Fibroblast of lung (primary cell): ENCODE measurements around the gene TNKS2.
"Not testable (repeated sequence)": the region's sequence is repeated elsewhere in the genome, so short reads cannot be mapped to it uniquely, and the experiment has no call there.

Experiments
- EZH2 ChIP-seq: IDR thresholded peaks from 2 replicates; pipeline ENCODE4 v1.5.1; 2012; ENCODE audit warnings: low read length, control low read depth, mild to moderate bottlenecking; ENCODE audit errors: missing control alignments
- TF ChIP-seq, protein P1 (sequence below), 2 donors: IDR thresholded peaks in 1 of 2; conservative IDR thresholded peaks in 1 of 2; 1 replicate in 1 of 2; 2 replicates in 1 of 2; pipeline ENCODE4 v1.5.1; 2011 to 2012; ENCODE audit warnings: low read length in 2 of 2, control low read depth in 1 of 2, inconsistent platforms in 1 of 2, low read depth in 1 of 2, mild to moderate bottlenecking in 1 of 2

DNA sequence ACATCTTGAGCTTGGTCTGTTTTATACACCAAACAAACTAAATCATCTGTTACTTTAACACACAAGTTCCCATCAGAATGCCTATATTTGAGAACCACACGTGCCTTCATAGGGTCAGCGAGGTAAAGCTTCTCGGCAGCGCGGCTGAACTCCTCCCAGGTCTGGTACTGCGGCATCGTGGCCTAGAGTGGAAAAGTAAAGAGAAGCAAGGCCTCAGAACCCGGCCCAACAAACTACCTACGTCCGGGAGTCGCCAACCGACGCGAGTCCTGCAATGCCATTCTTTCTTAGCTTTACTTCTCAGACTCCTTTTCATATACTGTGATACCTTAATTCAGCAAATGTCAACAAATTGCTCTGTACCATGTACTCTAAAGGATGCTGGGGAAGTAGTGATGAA lies 9.0 kb downstream of the TNKS2 start:
- TF ChIP-seq, protein P1, sequence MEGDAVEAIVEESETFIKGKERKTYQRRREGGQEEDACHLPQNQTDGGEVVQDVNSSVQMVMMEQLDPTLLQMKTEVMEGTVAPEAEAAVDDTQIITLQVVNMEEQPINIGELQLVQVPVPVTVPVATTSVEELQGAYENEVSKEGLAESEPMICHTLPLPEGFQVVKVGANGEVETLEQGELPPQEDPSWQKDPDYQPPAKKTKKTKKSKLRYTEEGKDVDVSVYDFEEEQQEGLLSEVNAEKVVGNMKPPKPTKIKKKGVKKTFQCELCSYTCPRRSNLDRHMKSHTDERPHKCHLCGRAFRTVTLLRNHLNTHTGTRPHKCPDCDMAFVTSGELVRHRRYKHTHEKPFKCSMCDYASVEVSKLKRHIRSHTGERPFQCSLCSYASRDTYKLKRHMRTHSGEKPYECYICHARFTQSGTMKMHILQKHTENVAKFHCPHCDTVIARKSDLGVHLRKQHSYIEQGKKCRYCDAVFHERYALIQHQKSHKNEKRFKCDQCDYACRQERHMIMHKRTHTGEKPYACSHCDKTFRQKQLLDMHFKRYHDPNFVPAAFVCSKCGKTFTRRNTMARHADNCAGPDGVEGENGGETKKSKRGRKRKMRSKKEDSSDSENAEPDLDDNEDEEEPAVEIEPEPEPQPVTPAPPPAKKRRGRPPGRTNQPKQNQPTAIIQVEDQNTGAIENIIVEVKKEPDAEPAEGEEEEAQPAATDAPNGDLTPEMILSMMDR (conservative IDR thresholded peaks at IDR 0.05 in 1 of 2, IDR thresholded peaks at IDR 0.05 in 1 of 2; ENCODE audit: low read depth in 1 of 2, low read length in 2 of 2) = not testable (repeated sequence)
- TF ChIP-seq EZH2 = not testable (repeated sequence)
